Ovary (tissue), 9 donors: ENCODE results near the gene ZNF653. TPM values are rescaled to one million over a fixed set of nuclear protein-coding genes. Genes with fewer than 3 reads are reported as not detected.

Source experiments
- DNase-seq, 5 donors: peaks; one replicate each; pipeline ENCODE4 v3.0.0-alpha.2; 2019 to 2020
- H3K27ac ChIP-seq, 2 donors: fragments of 200-600 bp; one replicate each; pipeline versions ENCODE4 v1.5.1 to v1.8.0; 2019 to 2022
- H3K27me3 ChIP-seq: fragments of 200-600 bp; one replicate; pipeline ENCODE4 v1.8.0; 2022
- H3K36me3 ChIP-seq: fragments of 200-600 bp; sonication (generic); one replicate; pipeline ENCODE4 v1.5.1; 2019
- H3K4me1 ChIP-seq: one replicate; pipeline ENCODE4 v1.8.1; 2013; ENCODE audit warnings: mild to moderate bottlenecking, moderate library complexity; ENCODE audit not compliant: insufficient read depth
- H3K4me3 ChIP-seq: fragments of 200-600 bp; sonication (generic); one replicate; pipeline ENCODE4 v1.5.1; 2017
- H3K9me3 ChIP-seq, 2 donors: fragments of 200-600 bp in 1 of 2; sonication (generic) in 1 of 2; one replicate each; pipeline versions ENCODE4 v1.5.1 to v1.8.1; 2013 to 2019; ENCODE audit warnings: mild to moderate bottlenecking in 1 of 2, moderate library complexity in 1 of 2
- EP300 ChIP-seq: sonication (generic); formaldehyde crosslinking; IDR thresholded peaks from one replicate; pipeline ENCODE4 v1.6.1; 2017; ENCODE audit warnings: antibody characterized with exemption
- POLR2A ChIP-seq: fragments of 450-650 bp; IDR thresholded peaks from one replicate; pipeline ENCODE4 v1.6.1; 2017; ENCODE audit warnings: antibody characterized with exemption, mild to moderate bottlenecking, moderate library complexity
- WGBS, 3 donors: extraction: QIAGEN DNeasy Blood & Tissue Kit in 1 of 3; methylation state at CpG; one replicate each; pipeline versions ENCODE4 v1.1.5 to v1.1.7; 2013 to 2017; 5-methylcytosine and 5-hydroxymethylcytosine counted together
- intact Hi-C, 4 donors: fragments of 100-400 bp; cut with DNase I; formaldehyde crosslinking; loops; one replicate each; pipeline versions ENCODE4 v1.11.0 to v1.15.1; 2022 to 2023
- polyA plus RNA-seq, 2 donors: library from polyadenylated mRNA; stranded (reverse); fragments of 200-250 nt in 1 of 2; fragments of 350-450 nt in 1 of 2; fragmentation: Illumina TruSeq in 1 of 2; extraction: RNeasy Lipid Tissue Mini Kit (QIAGEN cat#74804) in 1 of 2; gene quantifications; one replicate each; pipeline ENCODE4 v1.2.3, GENCODE V29; 2013 to 2014
- total RNA-seq, 7 donors: library from RNA; depleted of rRNA in 2 of 7; stranded (reverse); fragments of >200 nt in 2 of 7; fragmentation: NEBNext Ultra II Directional in 3 of 7; extraction: Animal tissue kit (Norgen Biotek cat#: 25700) in 3 of 7; gene quantifications; one replicate each; pipeline versions ENCODE4 v1.1.0 to v1.2.4, GENCODE V29; 2016 to 2023
- TF ChIP-seq, protein P1 (sequence below), 3 donors: fragments of 450-650 bp in 2 of 3; fragments of 200-600 bp in 1 of 3; IDR thresholded peaks; one replicate each; pipeline versions ENCODE4 v1.5.1 to v1.8.0; 2016 to 2022; ENCODE audit warnings: antibody characterized with exemption in 3 of 3, mild to moderate bottlenecking in 1 of 3
- donor health status: DM: no; HTN: no; CAD: no; lungs with moderate emphysema.
- donor health status: DM: no; HTN: no; CAD: no.
- donor health status: Bipolar disorder and iron deficiency.
- donor health status: DM: yes; HTN: yes; CAD: no.
- donor health status: DM: no; HTN: no; CAD: no.
- donor health status: DM: yes; HTN: yes; CAD: no.

The ZNF653 gene
- total and polyA plus RNA-seq, 9 donors: 2.9 to 16.8 (median 10.7) TPM

DNA sequence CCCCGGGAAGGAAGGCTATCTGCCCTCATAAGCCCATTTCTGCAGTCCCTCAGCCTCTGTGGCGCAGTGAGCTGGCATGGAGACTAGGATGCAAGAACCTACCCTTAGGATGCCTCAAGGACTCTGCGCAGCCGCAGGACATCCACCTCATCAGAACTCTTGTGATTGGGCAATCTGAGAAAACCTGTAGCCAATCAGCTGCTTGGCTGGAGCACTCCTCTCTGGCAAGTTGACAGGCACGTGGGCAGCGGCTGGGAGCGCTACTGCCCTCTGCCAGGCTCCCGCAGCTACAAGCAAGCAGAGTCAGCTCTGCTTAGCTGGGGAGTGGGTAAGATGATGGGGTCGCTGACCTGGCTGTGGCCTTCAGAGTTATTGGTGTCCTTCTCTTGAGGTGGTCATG, 24.8 kb upstream of the ZNF653 start:
- Histone ChIP-seq H3K9me3 (no peaks in the 10 kb centered on the region), H3K27me3 (no peaks in the 10 kb centered on the region), H3K4me3 (no peak overlapping the region), H3K4me1 (peaks cover 7% of the 10 kb centered on the region), H3K27ac (no peak overlapping the region), H3K36me3 (no peaks in the 10 kb centered on the region)
- DNase-seq: peak; percentile 77 to 86 (median 79)
- TF ChIP-seq POLR2A (no peak), EP300 (no peak)
- TF ChIP-seq, protein P1, sequence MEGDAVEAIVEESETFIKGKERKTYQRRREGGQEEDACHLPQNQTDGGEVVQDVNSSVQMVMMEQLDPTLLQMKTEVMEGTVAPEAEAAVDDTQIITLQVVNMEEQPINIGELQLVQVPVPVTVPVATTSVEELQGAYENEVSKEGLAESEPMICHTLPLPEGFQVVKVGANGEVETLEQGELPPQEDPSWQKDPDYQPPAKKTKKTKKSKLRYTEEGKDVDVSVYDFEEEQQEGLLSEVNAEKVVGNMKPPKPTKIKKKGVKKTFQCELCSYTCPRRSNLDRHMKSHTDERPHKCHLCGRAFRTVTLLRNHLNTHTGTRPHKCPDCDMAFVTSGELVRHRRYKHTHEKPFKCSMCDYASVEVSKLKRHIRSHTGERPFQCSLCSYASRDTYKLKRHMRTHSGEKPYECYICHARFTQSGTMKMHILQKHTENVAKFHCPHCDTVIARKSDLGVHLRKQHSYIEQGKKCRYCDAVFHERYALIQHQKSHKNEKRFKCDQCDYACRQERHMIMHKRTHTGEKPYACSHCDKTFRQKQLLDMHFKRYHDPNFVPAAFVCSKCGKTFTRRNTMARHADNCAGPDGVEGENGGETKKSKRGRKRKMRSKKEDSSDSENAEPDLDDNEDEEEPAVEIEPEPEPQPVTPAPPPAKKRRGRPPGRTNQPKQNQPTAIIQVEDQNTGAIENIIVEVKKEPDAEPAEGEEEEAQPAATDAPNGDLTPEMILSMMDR (IDR thresholded peaks at IDR 0.05): no peak
- intact Hi-C loops: no loop called here
- 15 to 23% (median 19%) methylated on average over 9 of the region's 9 CpGs for WGBS, 3 donors

DNA sequence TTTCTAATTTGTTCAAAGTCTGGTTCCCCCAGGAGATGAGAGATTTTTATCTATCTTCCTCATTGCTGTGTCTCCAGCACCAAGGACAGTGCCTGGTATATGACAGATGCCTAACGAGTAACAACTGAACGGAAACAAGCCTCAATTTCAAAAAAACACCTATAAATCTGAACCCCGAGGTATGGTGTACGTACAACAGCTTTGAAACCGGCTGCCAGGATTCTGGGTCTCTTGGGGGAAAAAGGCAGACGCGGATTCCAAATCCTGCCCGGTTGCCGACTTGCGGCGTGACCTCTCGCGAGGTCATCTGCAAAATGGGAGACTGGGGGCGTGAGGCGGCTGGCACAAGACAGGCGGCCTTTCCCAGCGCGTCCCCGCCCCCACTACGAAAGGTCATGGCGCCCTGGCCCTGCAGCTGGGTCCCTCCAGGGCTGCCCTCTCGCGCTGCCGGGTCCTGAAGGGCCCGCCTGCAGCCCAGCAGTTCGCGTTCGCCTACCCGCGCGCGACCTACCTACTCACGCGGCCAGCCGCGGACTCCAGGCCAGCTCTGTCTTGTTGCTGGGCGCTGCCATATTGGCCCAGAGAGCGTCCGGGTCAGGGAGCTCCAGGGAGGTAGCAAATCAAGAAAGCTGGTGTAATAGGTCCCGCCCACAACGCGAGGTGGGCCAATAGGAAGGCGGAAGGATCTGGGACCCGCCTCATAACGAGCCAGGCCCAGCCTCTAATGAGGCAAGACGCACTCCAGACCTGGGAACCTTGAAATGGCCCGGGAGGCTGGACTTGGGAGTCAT, 23.1 kb upstream of the ZNF653 start, which contains the start of gene ECSIT:
TSS of gene ECSIT (minus strand) at position 584 of the 791 bp plus-strand sequence. CDS start 9,964 bp downstream, outside the sequence.
- no peaks in the 10 kb centered on the region for H3K36me3 ChIP-seq
- peak within 1 kb of the TSS; percentile 64 to 77 for H3K27ac ChIP-seq
- TF ChIP-seq EP300: no peak
- peak; percentile 10 for TF ChIP-seq POLR2A
- TF ChIP-seq, protein P1 (IDR thresholded peaks at IDR 0.05): peak in 1 of 3 donors; percentile 33
- H3K4me1 ChIP-seq: peaks cover 7% of the 10 kb centered on the region
- H3K27me3 ChIP-seq: no peaks in the 10 kb centered on the region
- peak; percentile 97 to 99 (median 97) for DNase-seq
- intact Hi-C loops: no loop called here
- peak within 1 kb of the TSS; percentile 85 for H3K4me3 ChIP-seq
- no peaks in the 10 kb centered on the region for H3K9me3 ChIP-seq
- WGBS, 3 donors: 0% methylated on average over 44 to 47 of the region's 47 CpGs

DNA sequence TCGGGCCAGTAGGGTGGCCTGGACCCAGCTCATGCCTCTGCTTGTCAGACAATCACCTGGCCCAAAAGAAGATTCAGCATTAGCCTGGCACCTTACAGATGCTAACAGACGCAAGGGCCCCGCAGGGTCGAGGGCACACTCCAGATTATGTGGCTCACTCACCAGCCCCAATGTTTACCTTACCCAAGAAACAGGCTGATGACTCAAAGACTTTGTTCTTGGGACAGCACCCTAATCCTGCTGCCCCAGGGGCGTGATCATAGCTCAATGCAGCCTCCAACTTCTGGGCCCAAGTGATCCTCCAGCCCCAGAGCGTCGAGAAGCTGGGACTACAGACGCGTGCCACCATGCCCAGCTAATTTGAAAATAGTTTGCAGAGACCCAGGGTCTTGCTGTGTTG, 13.5 kb upstream of the ZNF653 start:
- TF ChIP-seq, protein P1 (IDR thresholded peaks at IDR 0.05): no peak
- no peak for TF ChIP-seq POLR2A
- no peak for TF ChIP-seq EP300
- 89 to 97% (median 91%) methylated on average over 9 of the region's 9 CpGs for WGBS, 3 donors
- DNase-seq: no peak
- no peaks in the 10 kb centered on the region for H3K36me3 ChIP-seq
- no peaks in the 10 kb centered on the region for H3K9me3 ChIP-seq
- H3K27ac ChIP-seq: no peak overlapping the region
- no peak overlapping the region for H3K4me3 ChIP-seq
- H3K27me3 ChIP-seq: no peaks in the 10 kb centered on the region
- H3K4me1 ChIP-seq: no peaks in the 10 kb centered on the region
- intact Hi-C loops: no loop called here

DNA sequence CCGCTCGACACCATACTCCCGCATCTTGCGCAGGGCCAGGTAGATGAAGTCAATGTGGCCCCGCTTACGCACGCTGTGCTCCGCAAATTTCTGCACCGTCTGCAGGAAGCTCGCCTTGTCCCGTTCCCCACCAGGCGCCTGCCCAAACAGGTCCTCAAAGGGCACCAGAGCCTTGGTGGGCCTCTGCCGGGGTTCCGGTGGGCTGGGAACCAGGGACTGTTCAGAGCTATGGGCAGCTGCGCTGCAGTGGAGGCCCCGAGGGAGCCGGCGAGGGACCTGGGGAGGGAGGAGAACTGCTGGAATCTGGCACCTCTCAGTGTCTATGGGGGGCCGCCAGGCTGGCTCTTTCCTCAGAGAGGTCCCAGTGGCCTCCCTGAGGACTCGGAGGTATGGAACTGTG, 8.3 kb upstream of the ZNF653 start:
- 92 to 94% (median 93%) methylated on average over 18 to 20 of the region's 20 CpGs for WGBS, 3 donors
- no peaks in the 10 kb centered on the region for H3K36me3 ChIP-seq
- no peaks in the 10 kb centered on the region for H3K4me1 ChIP-seq
- no peaks in the 10 kb centered on the region for H3K27me3 ChIP-seq
- H3K4me3 ChIP-seq: no peak overlapping the region
- TF ChIP-seq, protein P1 (IDR thresholded peaks at IDR 0.05): no peak
- no peak for TF ChIP-seq EP300
- no peak for TF ChIP-seq POLR2A
- intact Hi-C loops: no loop called here
- H3K9me3 ChIP-seq: no peaks in the 10 kb centered on the region
- DNase-seq: no peak
- H3K27ac ChIP-seq: no peak overlapping the region
